HG03095 (cell line): Measurements from ENCODE around the gene PISD.

ENCODE experiments used
- ATAC-seq: cut with Tn5 transposase; IDR thresholded peaks from one replicate; pipeline ENCODE4 v1.9.1; 2021; ENCODE audit warnings: moderate library complexity; ENCODE audit not compliant: unreplicated experiment

PISD gene

DNA sequence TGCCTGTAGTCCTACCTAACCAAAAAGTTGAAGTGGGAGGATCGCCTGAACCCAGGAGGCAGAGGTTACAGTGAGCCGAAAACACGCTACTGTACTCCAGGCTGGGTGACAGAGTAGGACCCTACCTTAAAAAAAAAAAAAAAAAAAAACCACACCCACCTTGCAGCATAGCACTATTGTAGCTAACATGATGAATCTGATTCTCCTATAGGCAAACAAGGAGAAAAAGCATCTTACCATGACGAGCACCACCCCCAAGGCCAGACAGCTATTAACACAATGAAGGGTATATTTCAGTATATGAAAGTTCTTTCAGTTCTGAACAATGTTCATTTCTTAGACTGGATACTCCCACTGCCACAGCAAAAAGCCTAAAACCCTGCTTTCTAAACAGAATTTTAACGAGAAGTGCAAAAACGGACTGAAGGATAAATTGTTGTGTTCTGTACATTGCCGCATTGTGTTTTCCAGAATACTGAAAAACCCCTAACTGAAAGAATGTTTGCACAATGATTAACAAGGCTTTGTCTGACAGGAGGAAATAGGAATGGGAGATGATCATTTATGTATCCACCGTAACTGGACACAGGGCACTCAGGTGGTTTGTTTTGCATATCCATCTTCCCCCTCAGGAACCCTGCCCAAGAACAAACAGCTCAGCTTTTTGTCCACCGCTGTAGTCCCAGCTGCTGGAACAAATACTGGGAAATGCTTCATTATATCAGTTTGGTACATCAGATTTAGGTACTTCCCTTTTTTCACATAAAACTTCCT lies 8.9 kb downstream of the PISD start:
- ATAC-seq: no peak

DNA sequence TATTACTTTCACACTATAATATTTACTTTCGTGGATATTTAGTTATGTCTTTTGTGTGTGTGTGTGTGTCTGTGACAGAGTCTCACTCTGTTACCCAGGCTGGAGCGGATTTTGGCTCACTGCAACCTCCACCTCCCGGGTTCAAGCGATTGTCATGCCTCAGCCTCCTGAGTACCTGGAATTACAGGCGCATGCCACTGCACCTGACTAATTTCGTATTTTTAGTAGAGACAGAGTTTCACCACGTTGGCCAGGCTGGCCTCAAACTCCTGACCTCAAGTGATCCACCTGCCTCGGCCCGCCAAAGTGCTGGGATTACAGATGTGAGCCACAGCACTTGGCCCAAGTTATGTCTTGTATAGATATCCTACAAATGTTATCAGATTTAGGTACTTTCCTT lies 9.9 kb downstream of the PISD start:
- ATAC-seq: no peak

DNA sequence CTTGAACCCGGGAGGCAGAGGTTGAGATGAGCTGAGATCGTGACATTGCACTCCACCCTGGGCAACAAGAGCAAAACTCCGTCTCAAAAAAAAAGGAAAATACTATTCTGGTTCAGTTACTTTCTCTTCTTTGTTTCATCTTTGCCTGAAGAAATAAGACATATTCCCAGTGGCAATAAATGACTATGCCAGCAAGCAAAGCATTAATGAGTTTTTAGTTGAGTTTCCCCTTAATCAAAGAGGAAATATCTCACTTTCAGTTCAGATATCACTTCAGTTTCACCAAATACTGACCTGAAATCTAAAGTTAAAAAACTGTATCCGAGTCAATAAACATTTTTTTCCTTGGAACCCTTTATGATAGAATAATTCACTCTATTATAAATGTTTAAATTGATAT lies 10.4 kb downstream of the PISD start:
- ATAC-seq: no peak

DNA sequence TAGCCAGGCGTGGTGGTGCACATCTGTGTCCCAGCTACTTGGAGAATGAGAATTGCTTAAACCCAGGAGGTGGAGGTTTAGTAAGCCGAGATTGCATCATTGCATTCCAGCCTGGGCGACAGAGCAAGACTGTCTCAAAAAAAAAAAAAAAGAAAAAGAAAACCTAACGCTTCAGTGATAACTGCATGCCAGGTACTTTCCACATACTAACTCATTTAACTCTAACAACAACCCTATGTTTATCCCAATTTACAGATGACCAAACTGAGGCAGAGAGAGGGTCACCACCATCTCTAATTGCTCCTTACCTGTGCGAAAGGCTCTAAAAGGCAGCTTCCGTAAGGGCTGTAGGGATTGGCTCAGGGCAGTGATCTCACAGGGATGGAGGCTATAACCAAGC lies 11.6 kb downstream of the PISD start:
- ATAC-seq: no peak

DNA sequence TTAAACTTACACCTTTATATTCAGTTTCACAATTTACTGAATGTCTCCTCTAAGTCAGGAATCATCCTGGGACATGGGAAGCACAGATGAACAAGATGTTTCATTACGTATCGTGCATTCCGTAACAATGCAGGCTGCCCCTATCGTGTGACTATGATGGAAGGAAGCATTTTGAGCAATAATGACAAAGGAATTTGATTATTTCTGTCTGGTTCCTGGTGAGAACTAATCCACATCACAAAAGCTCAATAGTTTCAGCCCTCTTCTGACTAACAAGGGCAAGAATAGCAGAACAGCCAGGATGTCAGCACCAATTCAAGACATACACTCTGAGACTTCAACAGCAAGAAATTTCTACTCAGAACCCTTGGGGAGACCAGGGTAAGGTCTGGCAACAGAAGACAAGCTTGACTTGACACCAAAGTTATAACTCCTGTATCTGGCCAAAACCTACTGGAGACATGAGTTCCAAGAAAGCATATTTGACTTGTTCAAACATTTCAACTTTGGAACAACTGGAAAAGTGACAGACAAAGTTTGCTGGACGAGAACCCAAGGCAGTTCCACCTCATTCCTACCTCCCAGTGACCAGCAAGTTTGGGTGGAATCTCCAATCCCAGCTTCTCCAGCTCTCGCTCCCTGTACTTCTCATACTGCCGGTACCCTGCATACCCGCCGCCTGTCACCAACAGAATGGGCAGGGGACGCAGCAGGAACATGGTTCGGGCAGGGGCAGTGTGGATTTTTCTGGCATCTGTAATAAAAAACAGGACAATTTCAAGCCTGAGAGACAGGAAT lies 14.3 kb downstream of the PISD start:
- ATAC-seq: no peak

DNA sequence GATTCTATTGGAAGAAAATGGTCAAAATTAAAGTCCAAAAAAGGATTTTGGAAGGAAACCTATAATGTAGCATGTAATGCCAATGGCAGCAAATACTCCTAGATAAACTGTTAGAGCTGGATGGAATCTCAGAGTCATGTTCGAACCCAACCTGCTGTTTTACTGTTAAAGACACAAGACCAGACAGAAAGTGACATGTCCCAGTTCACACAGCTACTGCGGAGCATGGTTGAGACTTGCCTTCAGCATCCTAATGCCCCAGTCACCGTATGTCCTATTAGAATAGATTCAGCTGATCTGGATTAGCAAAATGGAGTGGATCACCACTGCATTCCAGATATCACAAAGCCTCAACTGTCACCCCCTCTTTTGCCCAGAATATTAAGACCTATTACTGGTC lies 14.9 kb downstream of the PISD start:
- ATAC-seq: no peak

DNA sequence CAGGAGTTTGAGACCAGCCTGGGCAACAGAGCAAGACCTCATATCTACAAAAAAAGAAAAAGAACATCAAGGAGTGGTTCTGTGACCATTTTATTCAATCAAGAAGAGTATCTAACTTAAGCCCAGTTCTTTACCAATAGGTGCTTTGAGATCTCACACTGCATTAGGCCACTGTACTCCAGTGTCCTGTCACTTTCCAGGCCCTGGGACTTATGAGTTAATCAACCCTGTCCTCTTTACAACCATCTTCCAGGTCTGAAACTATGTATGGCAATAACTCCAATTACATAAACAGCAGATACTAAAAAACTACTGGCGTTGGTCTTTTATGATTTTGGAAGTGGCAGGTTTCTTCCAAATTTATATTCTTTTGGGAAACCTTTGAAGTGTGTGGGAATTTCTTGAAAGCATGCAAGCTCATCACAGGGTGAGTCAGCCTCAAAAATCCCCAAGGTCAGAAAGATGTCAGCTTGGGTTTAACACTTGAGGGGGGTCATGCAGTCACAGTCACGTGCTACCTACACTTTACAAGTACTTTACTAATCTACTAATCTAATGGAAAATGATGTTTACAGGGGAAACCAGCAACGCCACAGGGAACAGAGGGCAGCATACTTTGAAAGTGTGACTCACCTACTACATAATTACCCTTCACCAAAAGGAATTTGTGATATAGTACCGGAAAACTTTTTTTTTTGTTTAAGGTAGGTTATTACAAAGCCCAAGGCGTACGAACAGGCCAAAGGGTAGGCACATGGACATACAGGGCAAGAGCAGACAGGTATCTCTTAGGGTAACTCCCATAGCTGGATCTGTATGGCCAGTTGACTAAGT lies 15.6 kb downstream of the PISD start:
- ATAC-seq: no peak

DNA sequence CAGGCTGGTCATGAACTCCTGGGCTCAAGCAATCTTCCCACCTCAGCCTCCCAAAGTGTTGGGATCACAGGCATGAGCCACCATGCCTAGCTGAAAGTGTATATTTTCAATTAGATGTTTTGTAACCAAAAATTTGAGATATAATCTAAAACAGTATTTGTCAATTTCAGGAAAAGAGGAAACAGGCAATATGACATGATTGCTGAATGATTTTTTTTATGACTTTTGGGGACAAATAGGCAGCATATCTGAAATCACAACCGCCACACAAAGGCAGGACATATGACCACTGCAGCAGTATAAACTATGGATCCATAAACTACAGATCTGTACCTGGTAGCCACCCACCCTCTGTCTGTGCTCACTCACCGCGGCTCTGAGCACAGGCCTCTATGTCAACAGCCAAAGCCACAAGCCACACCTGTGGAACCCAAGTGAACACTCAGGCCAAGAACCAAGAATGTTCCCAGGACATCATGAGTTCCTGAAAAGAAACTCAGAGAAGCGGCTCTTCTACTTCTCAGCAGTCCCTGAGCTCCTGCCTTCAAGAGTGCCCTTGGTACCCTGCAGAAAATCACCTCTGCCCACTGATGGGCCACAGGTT lies 22.5 kb downstream of the PISD start:
- ATAC-seq: no peak

DNA sequence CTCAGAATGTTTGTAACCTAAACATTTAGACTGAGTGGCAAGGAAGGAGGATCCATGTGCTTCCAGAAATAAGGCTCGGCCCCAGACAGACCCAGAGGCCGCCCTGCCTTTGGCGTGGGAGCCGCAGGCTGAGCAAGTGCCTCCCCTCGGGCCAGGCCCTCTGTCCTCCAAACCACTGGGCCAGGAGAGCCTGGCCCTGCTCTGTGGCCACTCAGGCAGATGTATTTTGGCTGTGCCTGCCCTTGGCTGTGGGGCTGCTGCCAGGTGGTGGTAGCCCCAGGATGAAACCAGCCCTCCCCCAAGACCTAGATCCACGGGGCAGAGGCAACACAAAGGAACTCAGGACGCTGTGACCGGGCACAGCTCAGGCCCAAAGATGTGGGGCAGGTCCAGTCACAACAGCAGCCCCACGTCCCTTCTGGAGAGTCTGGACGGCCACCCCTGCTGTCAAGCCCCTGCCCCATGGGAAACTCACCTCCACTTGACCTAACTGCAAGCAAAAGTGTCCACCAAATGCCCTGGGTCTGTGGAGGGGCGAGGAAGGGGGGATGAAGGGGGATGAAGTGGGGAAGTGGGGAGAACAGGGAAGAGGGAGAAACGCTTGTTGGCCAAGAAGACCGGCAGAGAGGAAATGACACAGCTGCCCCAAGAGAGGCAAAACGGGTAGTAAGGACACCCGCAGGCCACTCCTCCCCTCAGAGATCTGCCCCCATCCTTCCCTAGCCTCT lies 24.0 kb downstream of the PISD start:
- ATAC-seq: peak; percentile 42

DNA sequence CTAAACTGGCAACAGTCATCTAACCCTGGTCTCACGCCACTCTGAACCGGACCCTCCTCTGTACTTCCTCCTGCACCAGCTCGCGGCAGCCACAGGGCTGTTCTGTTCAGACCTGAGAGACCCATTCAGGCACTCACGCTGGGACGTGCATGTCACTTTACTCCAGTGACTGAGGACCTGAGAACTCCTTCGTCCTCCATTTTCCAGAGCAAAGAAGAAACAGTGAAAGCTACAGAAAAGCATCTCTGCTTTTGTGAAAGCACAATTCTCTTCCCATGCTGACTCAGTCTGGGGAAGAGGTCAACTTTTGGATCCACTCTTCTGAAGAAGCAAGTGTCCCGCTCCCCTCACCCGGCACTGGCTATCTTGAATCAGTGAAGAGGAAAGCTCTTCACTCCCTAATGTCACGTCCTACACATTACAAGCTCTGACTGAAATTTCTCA lies 24.5 kb downstream of the PISD start:
- peak; percentile 63 for ATAC-seq

DNA sequence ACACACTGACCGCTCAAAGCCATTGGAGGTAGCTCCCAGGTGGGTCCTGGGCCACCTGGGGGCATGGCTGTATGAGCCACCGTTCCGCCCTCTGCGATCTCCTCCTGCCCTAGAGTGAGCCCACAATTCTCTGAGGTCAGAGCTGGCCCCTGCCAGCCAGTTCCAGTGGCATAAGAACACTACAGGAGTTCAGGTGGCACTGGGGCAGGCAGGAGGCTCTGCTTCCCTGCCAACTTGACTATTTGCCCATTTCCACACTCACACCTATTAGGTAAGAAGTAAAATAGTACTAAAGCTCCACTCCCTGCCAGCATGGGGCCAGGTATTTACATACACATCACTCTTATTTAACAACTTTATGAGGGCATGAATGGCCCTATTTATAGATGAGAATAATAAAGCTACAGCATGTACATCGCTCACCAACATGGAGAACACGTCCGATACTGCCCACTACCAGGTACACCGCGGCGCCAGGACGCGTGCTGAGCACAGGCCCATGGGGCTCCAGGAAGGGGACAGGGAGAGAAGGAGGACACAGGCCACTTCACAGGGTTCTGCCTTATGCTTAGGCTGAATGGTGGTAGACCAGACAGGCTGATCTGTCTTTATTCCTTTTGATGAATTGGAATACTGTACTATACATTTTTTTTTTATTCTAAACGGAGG lies 26.2 kb downstream of the PISD start:
- ATAC-seq: no peak

DNA sequence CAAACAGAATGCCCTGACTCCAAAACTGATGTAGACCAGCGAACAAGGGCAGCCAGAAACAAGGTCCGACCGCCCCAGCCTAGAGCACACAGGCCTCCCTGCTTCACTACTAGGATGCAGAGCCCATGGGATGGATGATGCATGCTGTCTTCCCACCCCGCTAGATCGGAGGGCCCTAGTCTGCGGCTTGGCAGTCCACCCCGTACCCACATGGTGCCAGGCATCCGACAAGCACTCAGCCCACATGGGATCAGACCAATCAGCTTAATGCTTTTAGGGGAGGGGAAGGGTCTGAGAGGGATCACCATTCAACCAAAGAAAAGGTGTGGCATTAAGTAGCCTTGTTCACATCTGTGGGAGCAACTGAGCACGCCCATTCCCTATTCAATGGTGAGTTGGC lies 30.6 kb downstream of the PISD start:
- ATAC-seq: no peak

DNA sequence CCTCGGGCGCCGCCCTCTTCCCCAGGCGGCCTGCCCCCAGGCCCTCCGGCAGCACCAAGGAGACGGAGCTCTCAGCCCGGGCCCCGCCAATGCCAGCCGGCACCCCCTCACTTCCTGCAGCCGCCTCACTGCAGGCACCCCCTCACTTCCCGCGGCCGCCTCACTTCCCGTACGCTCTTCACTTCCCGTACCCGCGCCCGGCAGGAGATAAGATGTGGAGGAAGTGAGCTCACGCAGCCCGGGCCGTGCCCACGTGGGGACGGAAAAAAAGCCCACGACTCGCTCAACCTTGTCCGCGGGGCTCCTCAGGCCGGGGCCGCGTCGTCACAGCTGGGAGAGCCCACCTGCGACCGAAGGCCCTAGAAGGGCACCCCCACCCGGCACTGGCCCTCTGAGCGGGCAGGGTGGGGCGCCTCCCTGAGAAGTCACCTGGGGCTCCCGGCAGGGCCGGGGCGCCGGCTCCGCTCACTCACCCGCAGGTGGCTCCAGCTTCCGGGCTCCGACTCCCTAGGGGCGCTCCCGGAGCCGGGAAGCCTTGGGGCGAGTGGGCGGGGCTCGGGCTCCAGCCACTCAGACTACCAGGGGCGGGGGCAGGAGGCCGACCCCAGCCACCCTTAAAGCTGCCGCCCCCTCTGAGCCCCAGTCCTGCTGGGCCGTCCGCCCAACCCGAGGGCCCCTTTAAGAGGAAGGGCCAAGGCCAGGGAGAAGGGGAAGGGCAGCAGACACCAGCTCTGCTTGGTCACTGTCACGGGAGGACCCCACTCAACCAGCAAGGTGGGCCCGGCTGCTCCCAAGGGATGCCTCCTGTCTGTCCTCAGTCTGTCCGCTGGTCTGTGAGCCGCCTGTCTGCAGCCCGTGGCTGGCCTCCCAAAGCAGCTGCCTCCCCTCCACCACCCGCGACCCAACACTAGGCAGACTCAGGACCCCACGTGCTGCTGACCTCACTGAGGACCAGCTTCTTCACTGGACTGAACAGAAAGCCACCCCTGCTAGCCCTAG lies 31.4 kb downstream of the PISD start:
- ATAC-seq: no peak

DNA sequence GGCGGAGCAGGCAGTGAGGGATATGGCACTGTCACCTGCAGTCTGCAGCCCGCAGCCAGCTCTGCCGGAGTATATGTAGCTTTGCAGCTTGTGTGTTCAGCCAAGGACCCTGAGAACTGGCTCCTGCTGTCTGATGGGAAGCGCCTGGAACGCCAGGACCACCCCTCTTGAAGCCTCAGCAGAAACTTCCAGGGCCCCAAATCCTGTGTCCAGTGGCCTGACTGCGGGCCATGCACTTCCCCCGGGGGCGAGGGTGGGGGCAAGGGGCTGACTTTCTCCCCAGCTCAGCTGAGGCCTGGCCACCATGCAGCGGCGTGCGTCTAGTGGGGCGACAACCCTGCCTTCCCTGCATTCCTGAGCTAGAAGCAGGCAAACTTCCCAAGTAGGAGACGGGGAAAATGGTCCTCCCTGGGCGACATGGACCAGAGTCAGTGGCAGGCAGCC lies 32.3 kb downstream of the PISD start:
- no peak for ATAC-seq

DNA sequence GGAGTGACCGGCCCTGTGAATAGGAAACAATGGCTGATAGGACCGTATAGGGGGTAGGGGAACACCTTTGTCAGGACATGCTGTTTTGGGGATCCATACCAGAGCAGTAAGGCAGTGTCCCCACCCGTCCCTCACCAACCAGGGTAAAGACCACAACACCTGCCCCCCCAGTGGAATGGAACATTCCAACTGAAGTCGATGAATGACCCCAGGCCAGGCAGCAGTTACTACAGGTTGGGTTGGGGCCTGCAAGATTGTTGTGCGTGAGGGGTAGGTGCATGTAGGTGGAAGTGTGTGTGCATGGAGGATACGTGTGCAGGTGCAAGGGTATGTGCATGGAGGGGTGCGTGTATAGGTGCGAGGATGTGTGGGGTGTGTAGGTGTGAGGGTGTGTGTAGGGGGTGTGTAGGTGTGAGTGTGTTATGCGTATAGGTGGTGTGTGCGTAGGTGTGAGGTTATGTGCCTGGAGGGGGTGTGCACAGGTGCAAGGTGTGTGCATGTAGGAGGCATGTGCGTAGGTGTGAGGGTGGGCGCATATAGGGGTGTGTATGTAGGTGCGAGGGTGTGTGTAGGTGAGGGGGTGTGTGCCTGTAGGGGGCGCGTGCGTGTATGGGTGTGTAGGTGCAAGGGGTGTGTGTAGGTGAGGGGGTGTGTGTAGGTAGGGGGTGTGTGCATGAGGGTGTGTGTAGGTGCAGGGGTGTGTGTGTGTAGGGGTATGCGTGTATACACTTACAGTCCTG lies 32.9 kb downstream of the PISD start:
- no peak for ATAC-seq

DNA sequence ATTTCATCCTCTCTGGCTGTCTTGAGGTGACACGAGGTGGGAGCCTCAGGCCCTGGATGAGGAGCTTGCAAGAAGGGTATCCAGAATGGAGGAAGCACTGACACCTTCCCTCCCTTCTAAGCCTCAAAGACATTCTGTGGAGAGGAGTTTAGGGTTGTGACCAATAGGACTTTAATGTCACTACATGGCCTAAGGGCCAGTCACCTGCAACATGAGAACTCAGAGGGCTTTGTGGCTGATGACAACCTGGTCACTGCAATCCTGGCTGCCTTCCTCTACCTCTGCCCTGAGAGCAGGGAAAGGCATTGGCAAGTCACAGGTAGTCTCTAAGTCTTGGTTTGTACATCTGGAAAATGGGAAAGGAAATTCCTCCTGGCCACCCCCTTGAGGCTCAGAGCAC lies 33.7 kb downstream of the PISD start:
- no peak for ATAC-seq

DNA sequence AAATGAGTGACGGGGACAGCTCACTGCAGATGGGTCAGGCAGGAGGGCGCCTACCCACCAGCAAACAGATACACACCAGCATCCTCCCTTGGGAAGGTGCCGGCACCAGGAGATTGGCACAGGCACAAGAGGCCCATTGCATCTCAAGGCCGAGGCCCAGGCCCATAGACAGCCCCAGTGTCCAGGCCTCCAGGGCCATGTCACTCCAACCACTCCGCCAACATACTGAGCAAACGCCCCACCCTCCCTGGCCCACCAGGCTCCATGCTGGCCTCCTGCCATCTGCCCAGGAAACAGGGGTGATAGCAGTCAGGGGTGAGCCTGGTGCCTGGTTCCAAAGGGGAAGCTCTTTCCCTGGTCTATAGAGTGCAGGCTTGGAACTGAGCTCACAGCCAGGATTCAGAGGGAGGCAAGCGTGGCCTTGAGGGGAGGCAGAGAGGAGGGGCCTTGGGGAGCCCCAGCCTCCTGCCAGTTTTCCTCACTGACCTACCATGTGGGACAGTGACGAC lies 34.7 kb downstream of the PISD start:
- no peak for ATAC-seq
